HG03354 (cell line): ENCODE measurements around the gene PAPSS1.

Experiments
- ATAC-seq: cut with Tn5 transposase; IDR thresholded peaks from one replicate; pipeline ENCODE4 v1.9.1; 2021; ENCODE audit warnings: mild to moderate bottlenecking; ENCODE audit not compliant: unreplicated experiment, poor library complexity, severe bottlenecking

The PAPSS1 gene

DNA sequence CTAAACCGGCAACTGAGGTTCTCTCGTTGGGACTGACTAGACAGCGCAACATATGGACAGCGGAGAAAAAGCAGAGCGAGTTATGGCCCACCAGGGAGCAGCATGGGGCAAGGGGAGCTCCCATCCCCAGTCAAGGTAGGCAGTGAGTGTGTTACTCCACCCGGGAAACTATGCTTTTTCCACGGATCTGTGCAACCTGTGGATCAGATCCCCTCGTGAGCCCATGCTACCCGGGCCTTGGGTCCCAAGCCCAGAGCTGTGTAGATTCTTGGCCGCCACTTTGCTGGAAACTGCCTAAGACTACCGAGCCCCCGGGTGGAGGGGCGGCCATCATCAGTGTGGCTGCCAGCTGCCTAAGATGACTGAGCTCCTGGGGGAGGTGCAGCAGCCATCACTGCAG lies 140.9 kb downstream of the PAPSS1 start:
- no peak for ATAC-seq

DNA sequence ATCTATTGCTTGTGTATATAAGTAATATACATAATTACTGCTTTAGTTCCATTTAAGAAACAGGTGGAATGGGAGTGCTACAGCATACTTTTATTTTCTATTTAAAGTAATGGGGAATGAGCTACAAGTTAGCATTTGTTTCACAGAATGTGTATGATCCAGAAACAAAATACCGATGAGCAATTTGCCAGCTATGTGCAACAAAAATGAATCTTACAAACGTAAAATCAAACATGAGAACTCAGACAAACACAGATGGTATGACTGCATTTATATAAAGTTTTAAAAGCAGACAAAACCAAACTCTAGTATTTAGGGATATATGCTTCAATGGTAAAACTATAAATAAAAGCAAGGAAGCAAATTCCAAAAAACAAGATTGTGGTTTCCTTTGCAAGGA lies 141.7 kb downstream of the PAPSS1 start:
- ATAC-seq = no peak

DNA sequence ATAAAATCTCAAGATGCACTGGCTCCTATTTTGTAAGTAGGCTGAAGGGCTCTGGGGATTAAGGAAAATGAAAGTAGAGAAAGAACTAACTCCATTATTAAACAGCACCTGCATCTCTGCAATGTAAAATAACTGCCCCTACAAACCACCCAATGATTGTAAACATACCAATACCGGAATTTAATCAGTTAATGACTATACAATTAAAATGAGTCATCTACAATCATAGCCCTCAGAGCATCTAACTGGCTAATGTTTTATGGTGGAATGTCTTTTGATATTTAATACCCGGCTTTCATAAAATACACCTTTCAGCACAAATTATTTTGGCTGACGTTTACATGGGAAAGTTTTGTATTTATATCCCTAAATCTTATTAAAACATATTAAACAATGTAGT lies 142.3 kb downstream of the PAPSS1 start:
- no peak for ATAC-seq

DNA sequence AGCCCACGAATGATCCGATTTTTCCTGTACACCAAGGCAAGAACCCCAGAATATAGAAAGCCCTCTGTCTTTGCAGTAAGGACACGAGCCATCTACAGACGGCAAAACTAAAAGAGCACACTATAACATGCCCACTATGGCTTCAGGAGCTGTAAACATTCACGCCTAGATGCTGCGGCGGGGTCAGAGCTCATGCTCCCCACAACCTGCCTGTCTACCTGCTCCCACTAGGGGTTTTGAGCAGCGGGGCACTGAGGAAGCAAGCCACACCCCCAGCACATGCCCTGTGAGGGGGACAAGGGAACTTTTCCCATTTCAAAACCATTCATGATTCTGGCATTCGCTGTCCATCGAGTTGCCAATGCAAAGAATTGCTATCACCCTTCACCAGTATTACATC lies 144.8 kb downstream of the PAPSS1 start:
- no peak for ATAC-seq

DNA sequence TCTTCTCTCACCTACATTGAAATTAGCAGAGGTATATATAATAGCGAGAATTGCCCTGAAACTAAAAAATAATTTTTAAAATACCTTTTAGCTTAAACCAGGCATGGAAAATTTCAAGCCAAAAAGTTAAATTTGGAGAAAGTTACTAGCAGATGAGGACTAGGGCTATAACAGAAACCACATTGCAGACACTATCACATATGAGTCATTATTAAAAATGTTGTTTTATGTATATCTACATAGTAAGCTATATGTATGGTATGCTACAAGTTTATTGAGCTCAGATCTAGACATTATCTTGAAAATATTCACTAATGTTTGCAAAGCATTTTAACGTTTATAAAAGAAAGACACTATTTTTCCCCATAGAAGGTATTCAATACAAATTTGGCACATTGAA lies 147.8 kb downstream of the PAPSS1 start:
- ATAC-seq = no peak

DNA sequence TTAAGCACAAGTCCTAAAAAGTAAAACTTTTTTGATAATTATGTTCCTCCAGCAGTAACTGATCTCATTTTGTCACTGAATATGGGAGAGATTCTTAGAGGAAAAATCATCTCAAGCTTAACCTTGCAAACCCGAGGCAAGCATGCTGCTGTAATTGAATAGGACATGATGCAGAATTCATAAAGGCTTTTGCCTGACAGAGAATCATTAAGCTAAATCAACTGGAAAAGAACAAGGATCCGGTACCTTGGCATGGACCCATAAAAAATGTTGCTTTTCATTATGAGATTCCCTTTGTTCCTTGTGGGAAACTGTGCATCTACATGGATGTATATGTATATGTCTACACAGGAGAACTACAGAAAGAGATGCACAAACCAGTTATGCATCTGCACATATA lies 149.1 kb downstream of the PAPSS1 start:
- no peak for ATAC-seq

DNA sequence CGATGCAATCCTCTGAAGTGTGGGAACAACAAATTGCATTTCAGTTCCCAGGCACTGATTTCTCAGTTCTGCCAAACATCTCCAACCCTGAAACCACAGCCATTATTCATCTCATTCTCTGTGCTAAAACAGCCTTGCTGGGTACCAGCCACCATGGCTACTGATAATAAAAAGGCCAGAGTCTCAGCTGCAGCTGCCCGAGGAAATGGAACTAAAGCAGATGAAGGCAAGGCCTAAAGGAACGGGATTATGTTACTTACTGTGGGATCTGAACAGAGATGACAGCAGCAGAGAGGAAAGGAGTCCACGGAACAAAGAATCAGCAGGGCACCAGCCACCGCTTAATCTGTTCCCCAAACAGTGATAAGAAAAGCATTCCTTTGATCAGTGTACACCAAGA lies 155.7 kb downstream of the PAPSS1 start:
- no peak for ATAC-seq
